Measurements from ENCODE around the gene IPPK. TPM values are rescaled to one million over a fixed set of nuclear protein-coding genes. Genes with fewer than 3 reads are reported as not detected.

IPPK gene
- total and polyA plus RNA-seq, 2 donors (not counting 1 experiment from before 2014, with no cell fraction given) = 11.1 to 16.4 TPM

DNA sequence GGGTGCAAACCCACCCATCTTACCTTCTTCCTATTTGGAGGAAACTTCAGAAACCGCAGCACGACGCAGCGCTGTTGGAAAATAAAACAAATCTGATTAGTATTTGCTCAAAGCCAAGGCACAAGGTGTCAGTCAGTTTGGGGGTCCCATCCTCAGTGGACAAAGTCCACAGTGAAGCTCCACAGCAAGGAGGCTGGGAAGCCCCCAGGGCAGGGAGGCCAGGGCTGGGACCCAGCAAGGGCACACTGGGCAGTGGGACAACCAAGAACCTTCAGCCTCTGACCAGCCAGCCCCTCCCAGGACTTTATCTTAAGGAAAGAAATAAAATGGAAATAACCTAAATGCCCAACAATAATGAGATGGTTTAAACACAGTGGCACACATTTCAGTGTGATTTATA is 11.3 kb downstream of the IPPK start:
- H3K79me2 ChIP-seq (ENCODE audit: control insufficient read depth, insufficient read depth, low read length) = peaks cover 40% of the 10 kb centered on the region
- H4K20me1 ChIP-seq (ENCODE audit: control insufficient read depth, extremely low read depth, insufficient read depth, low read length) = no peaks in the 10 kb centered on the region

DNA sequence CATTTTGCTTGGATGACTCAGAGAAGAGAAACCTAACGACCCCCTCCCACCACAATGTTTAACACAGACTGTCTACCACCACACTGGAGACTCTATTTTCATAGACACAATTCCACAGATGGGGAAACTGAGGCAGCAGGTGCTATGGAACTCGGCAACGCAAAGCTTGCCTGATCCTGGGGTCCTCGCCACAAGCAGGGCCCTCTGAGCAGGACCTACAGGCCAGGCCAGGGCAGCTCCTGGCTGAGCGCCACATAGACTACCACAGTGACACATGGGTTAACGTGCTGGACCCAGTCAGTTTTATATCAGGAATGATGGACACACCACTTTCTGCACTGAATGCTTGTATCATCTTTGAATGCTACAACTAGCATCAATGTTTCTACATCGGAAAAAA is 11.8 kb downstream of the IPPK start:
- H3K27ac ChIP-seq (ENCODE audit: insufficient read depth, low read length) = no peak overlapping the region
- H4K20me1 ChIP-seq (ENCODE audit: control insufficient read depth, extremely low read depth, insufficient read depth, low read length) = no peaks in the 10 kb centered on the region
- H3K79me2 ChIP-seq (ENCODE audit: control insufficient read depth, insufficient read depth, low read length) = peaks cover 37% of the 10 kb centered on the region

More for the DNA sequence above, 11.3 kb downstream of the IPPK start:
- no peak overlapping the region for H3K4me3 ChIP-seq (replicated peaks in 1 of 4; ENCODE audit: control extremely low read depth in 1 of 4, insufficient read depth in 1 of 4, low read depth in 3 of 4, low read length in 4 of 4)
- H3K9me3 ChIP-seq (ENCODE audit: control insufficient read depth, insufficient read depth, low read depth, low read length) = no peaks in the 10 kb centered on the region
- no peak overlapping the region for H3K4me2 ChIP-seq (ENCODE audit: extremely low read depth, insufficient read depth, low read length)
- no peak for DNase-seq (ENCODE audit: low read depth in 2 of 2)
- no peak overlapping the region for H3K9ac ChIP-seq (ENCODE audit: insufficient read depth, low read length)
- no peak overlapping the region for H2AFZ ChIP-seq (ENCODE audit: low read length)
- no peak overlapping the region for H3K27ac ChIP-seq (ENCODE audit: insufficient read depth, low read length)
- H3K4me1 ChIP-seq (ENCODE audit: control insufficient read depth, extremely low read depth, insufficient read depth, low read length) = no peaks in the 10 kb centered on the region
- H3K36me3 ChIP-seq (ENCODE audit: control insufficient read depth, insufficient read depth, low read length) = peaks cover 2% of the 10 kb centered on the region
- TF ChIP-seq EZH2 (IDR thresholded peaks at IDR 0.05; ENCODE audit: low read length, missing control alignments) = no peak
- TF ChIP-seq, protein P1, sequence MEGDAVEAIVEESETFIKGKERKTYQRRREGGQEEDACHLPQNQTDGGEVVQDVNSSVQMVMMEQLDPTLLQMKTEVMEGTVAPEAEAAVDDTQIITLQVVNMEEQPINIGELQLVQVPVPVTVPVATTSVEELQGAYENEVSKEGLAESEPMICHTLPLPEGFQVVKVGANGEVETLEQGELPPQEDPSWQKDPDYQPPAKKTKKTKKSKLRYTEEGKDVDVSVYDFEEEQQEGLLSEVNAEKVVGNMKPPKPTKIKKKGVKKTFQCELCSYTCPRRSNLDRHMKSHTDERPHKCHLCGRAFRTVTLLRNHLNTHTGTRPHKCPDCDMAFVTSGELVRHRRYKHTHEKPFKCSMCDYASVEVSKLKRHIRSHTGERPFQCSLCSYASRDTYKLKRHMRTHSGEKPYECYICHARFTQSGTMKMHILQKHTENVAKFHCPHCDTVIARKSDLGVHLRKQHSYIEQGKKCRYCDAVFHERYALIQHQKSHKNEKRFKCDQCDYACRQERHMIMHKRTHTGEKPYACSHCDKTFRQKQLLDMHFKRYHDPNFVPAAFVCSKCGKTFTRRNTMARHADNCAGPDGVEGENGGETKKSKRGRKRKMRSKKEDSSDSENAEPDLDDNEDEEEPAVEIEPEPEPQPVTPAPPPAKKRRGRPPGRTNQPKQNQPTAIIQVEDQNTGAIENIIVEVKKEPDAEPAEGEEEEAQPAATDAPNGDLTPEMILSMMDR (conservative IDR thresholded peaks at IDR 0.05 in 1 of 2, IDR thresholded peaks at IDR 0.05 in 1 of 2; ENCODE audit: low read depth in 1 of 2, low read length in 2 of 2) = no peak
- H3K27me3 ChIP-seq (ENCODE audit: control insufficient read depth, insufficient read depth, low read length) = no peaks in the 10 kb centered on the region

DNA sequence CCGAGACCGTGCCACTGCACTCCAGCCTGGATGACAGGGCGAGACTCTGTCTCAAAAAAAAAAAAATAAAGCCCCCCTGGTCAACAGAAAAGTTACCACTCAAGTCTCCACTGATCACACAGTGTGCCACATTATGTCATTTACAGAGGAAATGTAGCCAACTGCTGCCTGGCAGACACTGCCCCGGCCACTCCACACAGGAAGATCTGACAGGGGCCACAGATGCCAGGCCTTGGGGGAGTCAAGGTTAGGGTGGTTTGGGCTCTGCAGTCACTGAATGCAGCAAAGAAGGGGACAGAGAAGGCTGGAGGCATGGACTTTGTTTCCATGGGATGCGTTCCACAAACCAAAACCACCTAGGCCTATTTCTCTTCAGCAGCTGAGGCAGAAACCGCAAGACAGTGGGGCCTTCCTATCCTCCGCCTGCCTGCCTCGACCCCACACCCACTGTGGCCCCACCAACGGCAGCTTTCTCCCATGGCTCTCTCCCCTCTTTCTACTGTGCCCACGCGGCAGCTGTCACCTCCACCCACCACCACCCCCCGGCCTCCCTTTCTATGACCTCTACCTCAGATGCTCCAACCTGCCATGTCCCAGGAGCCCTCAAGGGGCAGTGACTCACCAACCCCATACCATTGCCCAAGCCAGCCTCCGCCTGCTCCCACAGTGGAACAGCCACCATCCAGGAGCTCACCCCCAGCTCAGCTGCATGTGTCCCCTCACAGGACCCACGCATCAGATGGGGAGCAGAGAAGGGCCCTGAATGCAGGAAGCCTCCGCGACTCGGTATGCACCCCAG is 12.4 kb downstream of the IPPK start:
- H3K4me2 ChIP-seq (ENCODE audit: extremely low read depth, insufficient read depth, low read length) = no peak overlapping the region

More for the DNA sequence above, 11.8 kb downstream of the IPPK start:
- no peaks in the 10 kb centered on the region for H3K9me3 ChIP-seq (ENCODE audit: control insufficient read depth, insufficient read depth, low read depth, low read length)
- no peak overlapping the region for H2AFZ ChIP-seq (ENCODE audit: low read length)
- H3K4me3 ChIP-seq (replicated peaks in 1 of 4; ENCODE audit: control extremely low read depth in 1 of 4, insufficient read depth in 1 of 4, low read depth in 3 of 4, low read length in 4 of 4) = no peak overlapping the region
- no peaks in the 10 kb centered on the region for H3K27me3 ChIP-seq (ENCODE audit: control insufficient read depth, insufficient read depth, low read length)
- TF ChIP-seq EZH2 (IDR thresholded peaks at IDR 0.05; ENCODE audit: low read length, missing control alignments) = no peak
- TF ChIP-seq, protein P1 (conservative IDR thresholded peaks at IDR 0.05 in 1 of 2, IDR thresholded peaks at IDR 0.05 in 1 of 2; ENCODE audit: low read depth in 1 of 2, low read length in 2 of 2) = no peak
- no peak overlapping the region for H3K9ac ChIP-seq (ENCODE audit: insufficient read depth, low read length)
- no peak for DNase-seq (ENCODE audit: low read depth in 2 of 2)
- H3K4me1 ChIP-seq (ENCODE audit: control insufficient read depth, extremely low read depth, insufficient read depth, low read length) = no peaks in the 10 kb centered on the region
- H3K36me3 ChIP-seq (ENCODE audit: control insufficient read depth, insufficient read depth, low read length) = peaks cover 2% of the 10 kb centered on the region
- H3K4me2 ChIP-seq (ENCODE audit: extremely low read depth, insufficient read depth, low read length) = no peak overlapping the region

More for the DNA sequence above, 12.4 kb downstream of the IPPK start:
- Histone ChIP-seq H3K9ac (ENCODE audit: insufficient read depth, low read length) (no peak overlapping the region), H3K79me2 (ENCODE audit: control insufficient read depth, insufficient read depth, low read length) (peaks cover 31% of the 10 kb centered on the region), H2AFZ (ENCODE audit: low read length) (no peak overlapping the region), H3K27me3 (ENCODE audit: control insufficient read depth, insufficient read depth, low read length) (no peaks in the 10 kb centered on the region), H3K27ac (ENCODE audit: insufficient read depth, low read length) (no peak overlapping the region), H3K9me3 (ENCODE audit: control insufficient read depth, insufficient read depth, low read depth, low read length) (no peaks in the 10 kb centered on the region), H4K20me1 (ENCODE audit: control insufficient read depth, extremely low read depth, insufficient read depth, low read length) (no peaks in the 10 kb centered on the region), H3K4me1 (ENCODE audit: control insufficient read depth, extremely low read depth, insufficient read depth, low read length) (no peaks in the 10 kb centered on the region), H3K36me3 (ENCODE audit: control insufficient read depth, insufficient read depth, low read length) (peaks cover 2% of the 10 kb centered on the region), H3K4me3 (replicated peaks in 1 of 4; ENCODE audit: control extremely low read depth in 1 of 4, insufficient read depth in 1 of 4, low read depth in 3 of 4, low read length in 4 of 4) (no peak overlapping the region)
- DNase-seq (ENCODE audit: low read depth in 2 of 2) = no peak
- TF ChIP-seq, protein P1 (conservative IDR thresholded peaks at IDR 0.05 in 1 of 2, IDR thresholded peaks at IDR 0.05 in 1 of 2; ENCODE audit: low read depth in 1 of 2, low read length in 2 of 2) = no peak
- no peak for TF ChIP-seq EZH2 (IDR thresholded peaks at IDR 0.05; ENCODE audit: low read length, missing control alignments)

Measured in fibroblast of lung (primary cell).